NCI-H2227 treated with DMSO at 0.1 percent for 48 hours (cell line): ENCODE measurements around the gene RECK.

Source experiments
- DNase-seq: peaks from one replicate; lab custom pipeline; 2025; lab: John Stamatoyannopoulos, UW

The RECK gene

DNA sequence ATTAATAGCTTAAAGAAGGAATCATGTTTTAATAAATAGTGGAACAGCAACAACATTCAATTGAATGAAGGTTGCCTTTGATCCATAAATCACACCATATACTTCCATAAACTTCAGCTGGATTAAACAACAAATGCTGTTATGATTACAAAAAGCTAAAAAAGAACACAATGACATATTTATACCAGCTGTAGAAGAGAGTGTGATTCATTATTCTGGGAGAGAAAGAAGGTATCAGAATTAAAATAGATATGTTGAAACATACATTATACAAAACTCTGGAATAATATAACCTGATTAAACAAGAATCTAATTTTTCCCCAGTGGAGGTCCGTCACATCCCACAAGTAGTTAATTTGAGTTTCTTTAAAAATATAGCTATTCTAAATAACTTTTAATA lies 7.5 kb upstream of the RECK start:
- DNase-seq: no peak

DNA sequence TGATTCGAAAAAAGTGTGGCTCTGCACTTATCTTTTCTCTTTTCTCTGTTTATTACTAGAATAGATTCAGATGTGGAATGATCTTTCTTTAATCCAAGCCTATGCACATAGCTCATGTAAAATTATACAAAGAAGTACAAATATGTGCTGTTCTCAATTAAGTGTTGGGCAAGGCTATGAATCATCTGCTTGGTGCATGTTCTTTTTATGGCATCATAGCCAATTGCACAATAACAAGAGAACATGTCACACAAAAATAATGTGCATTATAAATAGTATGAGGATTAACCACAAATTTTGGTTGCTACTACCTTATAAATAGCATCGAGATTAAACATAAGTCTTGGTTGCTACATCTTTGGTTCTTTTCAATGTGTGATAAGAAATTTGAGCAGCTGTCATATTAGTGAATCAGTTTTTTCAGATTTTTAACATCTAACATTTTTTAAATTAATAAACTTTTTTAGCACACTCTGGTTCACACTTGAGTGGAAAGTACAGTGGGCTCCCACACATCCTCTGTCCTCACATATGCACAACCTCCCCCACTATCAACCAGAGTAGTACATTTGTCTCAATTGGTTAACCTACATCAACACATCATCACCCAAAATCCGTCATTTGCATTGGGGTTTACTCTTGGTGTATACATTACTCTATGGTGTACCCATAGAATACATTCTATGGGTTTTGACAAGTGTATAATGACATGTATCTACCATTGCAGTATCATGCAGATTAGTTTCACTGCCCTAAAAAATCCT lies 6.8 kb upstream of the RECK start:
- DNase-seq: no peak

DNA sequence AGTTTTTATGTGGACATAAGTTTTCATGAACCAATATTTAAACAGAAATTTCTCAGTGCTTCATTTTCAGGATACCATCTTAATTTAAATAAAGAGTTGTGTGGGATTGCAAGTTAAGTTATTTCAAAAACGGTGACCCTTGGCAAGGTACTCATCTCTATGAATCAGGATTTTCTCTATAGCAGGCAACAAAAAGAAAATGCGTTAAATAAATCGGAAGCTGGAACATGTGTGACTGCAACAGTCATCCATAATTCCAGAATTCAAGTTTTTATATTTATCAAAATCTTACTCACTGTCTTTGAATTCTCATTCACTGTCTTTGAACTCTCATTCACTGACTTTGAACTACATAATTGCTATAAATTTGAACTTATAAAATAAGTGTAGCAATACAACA lies 5.8 kb upstream of the RECK start:
- DNase-seq: no peak

DNA sequence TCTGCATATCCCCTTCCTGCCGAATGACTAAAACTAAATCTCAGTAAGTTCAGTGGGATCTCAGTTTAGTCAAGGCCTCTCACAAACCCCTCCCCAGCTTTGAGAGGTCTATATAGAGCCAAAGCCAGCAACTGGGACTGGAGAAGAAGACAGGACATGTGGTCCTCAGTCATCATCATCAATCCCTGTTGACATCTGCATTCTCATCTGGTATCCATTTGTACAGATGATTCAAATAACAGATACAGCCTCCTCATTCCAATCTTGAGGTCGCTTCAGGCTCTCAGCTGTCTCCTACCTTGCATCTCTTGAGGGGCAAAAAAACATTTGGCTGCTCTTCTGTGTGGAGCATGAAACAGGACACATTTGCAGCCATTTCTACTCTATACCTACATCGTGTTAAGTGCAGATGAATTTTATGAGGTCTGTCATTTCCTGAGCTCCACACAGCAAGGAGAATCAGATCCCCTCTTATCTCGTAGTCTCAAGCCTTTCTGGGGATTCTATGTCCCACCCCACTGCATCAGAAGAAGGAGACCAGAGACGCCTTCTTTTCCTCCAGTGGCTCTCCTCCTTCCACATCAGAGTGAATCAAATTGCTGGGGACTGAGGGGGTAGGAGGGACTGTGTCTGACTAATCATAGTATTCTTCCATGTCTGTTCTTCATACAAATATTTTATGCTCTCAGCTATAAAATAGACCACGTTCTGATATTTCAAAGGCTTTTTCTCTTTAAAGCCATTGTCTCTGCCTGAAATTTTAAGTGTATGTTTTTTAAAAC lies 4.7 kb upstream of the RECK start:
- no peak for DNase-seq

DNA sequence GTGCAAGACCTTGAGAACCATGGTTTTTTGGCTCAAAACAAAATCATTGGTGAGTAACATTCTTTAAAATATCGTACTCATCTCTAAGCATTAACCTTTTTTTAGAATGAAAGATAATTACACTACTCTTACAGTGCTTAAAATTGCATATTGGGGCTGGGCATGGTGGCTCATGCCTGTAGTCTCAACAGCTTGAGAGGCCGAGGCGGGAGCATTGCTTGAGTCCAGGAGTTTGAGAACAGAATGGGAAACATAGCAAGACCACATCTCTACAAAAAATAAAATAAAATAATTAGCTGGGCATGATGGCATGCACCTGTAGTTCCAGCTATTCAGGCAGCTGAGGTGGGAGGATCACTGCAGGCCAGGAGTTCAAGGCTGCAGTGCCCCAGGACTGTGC lies 2.9 kb upstream of the RECK start:
- DNase-seq: no peak

DNA sequence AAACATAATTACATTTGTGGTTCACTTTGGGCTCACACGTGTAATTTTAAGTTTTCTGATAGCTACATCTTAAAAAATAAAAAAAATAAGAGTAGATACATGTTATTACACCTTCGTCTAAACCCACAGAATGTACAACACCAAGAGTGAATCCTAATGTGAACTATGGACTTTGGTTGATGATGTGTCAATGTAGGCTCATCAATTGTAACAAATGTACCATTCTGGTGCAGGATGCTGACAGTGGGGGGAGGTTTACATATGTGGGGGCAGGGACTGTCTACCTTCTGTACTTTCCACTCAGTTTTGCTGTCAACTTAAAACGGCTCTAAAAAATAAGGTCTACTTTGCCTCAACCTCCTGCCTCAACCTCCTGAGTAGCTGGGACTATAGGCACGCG lies 2.5 kb upstream of the RECK start:
- no peak for DNase-seq

DNA sequence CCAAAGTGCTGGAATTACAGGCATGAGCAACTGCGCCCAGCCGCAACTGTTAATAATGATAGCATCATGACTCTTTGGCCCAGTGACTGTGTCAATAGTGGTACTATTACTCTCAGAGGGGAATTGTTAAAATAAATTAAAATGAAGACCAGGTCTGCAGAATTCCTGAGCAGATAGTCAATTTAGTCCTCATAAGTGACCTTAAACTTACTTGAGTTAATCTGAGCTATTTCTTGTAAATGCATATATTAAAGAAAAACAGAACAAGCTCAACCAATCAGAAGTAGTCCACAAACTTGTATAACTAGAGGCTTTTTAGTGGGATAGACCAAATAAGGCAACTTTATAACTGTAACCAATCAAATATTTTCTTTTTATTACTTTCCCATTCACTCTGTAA lies 1.7 kb upstream of the RECK start:
- DNase-seq: no peak

DNA sequence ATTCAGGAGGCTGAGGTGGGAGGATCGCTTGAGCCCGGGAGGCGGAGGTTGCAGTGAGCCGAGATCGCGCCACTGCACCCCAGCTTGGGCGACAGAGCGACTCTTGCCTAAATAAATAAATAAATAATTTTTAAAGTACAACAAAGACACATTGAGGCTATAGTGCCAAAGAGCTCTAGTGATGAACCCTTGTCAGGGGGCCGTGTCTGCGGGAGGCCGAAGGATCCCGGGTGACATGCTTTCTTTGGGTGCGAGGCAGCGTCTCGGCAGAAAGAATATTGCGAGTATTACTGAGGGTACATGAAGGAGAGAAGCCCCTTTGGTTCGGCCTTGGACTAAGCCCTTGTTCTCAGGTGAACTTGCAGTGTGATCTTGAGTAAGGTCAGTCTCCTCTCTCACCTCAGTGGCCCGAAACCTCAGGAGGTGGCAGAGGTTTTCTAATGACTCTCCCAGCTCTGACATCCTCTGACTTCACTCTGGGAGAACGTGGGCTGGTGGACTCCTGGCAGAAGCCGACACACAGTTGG lies 397 bp upstream of the RECK start:
- DNase-seq: no peak

DNA sequence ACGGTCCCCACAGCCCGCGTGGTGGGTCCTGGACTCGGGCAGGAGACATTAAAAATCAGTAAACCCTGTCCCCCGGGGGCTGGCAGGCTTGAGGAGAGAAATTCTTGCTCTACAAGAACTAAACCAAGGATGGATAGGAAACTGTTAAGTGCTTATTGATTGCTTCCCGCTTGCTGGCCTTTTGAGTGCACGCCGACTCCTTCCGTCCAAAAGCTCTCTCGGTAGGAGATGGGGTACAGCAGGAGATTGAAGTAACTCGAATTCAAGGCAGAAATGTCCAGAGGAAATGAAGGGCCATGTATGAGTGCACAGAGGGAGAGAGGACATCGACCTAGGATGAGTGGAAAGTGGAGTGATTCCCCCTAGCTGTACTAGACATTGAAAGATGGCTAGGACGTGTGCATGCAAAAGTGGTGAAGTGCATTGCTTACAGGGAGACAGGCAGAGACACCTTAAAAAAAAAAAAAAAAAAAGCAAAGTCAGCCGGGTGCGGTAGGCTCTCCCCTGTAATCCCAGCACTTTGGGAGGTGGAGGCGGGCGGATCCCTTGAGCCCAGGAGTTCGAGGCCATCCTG lies 923 bp downstream of the RECK start:
- peak; percentile 5 for DNase-seq

DNA sequence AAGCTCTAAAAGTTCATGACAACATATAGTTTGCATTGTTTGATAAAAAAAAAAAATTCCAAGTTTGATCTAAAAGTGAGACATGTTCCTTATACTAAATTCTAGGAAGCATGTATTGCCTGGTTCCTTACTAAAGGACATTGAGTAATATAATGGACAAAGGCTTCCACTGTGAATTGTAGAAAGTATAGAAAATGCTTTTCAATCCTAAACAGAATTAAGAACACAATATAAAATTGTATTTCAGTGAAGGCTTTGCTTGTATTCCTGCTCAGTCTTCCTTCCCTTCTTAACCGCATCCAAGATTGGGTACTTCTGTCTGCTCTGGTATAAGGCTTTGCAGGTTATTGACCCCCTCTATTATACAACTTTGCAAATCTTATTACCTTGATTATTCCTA lies 2.4 kb downstream of the RECK start:
- no peak for DNase-seq

DNA sequence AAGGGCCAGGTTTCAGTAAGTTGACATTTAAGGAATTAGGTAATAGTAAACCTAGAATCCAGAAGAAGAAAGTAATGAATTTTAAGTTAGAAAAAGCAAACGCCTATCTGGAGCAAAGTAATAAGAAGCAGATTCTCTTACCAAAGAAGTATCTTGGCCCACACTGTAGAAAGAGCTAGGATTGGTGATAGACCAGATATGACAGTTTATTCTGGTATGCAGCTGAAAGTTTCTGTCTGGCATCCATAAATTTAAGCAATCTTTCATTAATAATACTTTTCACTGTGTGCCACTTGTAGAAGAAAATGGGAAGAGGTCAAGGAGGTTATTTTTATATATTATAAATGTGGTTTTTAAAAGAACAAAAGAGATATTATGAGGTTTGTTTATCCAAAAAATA lies 3.0 kb downstream of the RECK start:
- no peak for DNase-seq

DNA sequence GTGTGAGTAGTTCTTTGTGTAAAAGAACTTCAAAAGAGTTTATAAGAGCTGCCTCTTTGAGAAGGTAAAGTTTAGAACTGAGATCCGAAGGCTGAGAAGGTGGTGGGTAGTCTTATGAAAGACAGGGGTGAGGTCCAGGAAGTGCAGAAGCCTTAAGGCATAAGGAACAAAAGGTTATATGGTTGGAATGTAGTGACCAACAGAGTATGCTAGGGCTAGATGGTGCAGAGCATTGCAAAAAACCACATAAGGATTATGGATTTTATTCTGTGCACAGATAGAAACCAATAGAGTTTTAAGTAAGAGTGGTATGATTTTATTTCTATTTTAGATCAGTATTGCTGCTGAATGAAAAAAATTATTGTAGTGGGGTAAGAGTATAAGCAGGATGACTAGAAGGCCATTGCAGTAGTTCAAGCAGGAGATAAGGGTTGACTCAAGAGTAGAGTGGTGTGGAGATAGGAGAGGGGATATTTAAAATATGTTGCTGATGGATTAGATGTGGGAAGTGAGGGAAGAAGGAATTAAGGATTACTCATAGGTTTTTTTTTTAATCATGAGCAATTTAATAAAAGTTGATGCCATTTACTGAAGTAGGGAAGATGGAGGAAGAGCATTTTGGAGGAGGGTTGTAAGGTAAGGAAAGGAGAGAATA lies 3.7 kb downstream of the RECK start:
- no peak for DNase-seq

DNA sequence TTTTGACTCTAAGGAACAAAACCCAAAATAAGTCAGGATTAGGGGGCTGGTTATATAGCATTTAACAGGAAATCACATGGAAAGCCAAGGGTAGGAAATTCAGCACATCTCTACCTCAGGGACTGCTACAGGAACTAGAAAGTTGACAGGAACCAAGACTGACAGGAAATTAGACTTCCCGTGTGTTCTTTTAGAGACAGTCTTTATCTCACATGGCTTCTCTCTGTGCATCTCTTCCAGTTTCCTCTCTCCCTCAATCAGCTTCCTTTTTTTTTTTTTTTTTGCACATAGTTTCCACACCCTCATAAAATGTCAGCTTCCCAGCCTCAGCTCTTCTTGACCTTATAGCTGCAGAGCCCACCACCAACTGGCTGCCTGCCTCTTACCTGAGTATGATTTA lies 4.8 kb downstream of the RECK start:
- no peak for DNase-seq

DNA sequence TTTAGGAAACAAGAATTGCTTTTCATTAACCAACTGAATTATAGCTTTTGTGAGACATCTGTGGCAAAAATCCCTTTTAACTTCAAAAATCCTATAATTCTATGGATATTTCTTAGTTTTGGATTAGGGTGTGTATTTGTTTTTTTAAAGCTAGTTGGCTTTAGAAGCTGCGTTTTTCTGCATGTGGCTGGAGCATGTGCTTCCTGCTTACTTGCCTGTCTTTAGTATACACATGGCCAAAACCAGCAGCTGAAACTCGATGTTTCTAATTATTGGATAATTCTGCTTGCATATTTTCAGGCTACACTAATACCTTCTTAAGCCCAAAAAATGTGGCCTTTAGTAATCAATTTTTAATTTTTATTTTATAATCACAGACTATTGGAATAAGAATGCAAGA lies 8.9 kb downstream of the RECK start:
- no peak for DNase-seq

DNA sequence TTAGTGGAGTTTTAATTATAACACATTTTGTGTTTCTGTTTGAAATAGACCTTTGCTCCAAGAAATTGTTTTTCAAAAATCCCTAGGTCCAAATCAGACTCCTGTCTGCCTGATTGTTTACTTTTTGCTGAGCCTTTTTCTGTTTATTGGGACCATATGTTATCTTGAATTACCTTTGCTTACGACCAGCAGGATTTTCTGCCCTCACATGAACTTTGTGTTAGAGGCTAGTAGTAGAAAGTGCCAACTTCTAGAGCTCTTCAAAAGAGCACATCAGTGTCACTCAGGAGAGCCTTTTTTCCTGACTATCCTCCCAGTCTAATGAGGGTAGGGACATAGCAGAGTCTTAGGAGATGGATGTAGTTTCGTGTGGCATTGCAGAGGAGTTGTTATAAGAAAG lies 10.2 kb downstream of the RECK start:
- no peak for DNase-seq

DNA sequence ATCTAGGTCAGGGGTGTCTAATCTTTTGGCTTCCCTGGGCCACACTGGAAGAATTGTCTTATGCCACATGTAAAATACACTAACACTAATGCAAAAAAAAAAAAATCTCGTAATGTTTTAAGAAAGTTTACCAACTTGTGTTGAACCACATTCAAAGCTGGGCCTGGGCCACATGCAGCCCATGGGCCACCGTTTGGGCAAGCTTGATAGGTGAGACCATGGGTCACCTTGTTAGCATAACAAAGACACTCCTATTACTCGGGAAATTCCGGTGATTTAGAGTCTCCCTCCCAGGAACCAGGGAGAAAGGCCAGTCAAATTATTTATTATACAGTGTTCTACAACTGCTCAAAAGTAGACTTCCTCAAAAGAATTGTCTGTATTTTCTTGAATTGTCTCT lies 12.7 kb downstream of the RECK start:
- no peak for DNase-seq

DNA sequence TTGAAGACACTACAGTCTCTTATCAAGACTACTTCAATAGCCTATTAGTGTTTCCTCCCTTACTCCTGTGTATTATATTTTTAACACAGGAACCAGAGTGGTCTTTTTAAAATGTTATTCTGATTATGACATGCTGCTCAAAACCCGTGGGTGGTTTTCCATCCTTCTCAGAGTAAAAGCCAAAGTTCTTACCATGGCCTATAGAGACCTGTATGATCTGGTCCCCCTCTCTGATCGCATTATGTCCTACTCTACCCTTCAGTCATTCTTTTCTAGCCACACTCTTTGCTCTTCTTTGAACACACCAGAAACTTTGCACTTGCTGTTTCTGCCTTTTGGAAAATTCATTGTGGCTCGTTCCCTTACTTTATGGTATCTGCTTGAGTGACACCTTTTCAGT lies 13.8 kb downstream of the RECK start:
- DNase-seq: no peak

DNA sequence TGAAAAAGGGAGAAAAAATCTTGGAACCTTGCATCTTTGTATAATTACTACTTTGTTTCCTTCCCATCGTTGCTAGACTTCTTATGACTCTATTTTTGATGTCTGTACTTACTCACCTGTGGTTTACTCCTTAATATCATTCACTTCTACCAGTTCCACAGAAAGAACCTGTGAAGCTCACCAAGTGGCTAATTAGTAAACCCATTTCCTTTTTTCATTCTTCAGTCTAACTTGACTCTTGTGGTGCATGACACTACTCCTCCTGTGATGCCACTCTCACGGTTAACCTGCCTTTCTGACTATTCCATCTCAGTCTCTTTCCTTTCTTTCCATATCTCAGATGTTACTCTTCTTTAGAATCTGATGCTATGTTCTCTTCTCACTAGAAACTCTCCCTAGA lies 14.6 kb downstream of the RECK start:
- DNase-seq: no peak

DNA sequence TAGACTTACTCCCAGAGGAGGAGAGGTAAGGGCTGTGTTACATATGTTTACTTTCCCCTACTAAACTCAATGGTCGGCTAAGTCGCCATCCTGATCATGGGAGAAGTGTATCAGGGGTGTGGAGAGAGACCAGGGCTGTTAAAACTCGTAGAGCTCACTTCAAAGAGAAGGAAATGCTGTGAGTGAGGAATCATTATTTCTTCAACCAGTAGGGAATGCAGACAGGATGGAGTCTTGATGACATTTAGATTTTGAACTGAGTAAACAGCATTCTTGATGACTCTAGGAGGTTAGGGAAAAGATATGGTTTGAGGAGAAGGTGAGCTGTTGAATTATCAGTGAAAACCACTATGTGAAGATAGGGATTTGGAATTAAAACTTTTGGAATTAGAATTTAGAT lies 17.3 kb downstream of the RECK start:
- no peak for DNase-seq

DNA sequence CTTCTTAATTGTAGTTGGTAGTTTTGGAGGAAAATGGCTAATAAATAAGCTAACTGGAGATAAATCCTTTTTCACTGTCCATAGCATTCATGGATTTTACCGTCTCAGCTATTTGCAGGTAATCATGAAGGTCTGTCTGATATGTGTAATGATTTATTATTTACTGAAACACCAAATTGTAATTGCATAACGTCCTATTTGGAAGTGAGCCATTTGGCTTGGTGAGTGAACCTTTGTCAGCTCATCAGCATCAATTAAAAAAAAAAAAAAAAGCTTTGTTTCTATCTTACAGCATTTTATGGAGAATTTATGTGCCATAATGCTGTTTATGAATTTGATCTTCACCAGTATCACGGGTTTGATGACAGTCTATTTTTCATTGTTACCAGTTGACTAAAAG lies 20.2 kb downstream of the RECK start:
- DNase-seq: no peak

DNA sequence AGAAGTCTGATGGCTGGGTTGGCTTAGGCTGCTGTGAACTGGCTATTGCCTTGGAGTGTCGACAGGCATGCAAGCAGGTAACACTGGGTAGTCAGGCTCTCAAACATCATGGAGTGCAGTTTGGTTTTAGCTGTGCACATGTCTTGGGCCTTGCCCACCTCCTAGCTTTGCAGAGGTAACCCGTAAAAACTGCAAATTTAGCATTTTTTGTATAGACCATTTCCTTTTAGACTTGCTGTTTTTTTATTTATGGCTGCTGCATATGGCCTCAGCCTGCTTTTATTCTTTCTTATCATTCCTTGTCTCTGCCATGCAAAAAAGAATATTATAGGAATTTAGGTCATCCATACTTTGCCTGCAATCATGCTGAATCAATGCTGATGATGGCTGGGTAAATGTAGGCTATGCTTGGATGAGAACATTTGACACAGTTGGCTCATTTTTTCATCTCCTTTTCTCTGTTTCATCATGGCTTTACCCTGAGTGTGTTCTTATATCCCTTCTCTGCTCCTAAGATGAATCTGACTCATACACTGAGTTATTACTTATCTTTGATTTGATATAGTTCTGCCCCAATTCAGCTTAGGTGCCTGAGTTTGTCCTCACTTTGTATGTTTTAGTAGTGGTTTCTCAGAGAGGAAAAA lies 27.2 kb downstream of the RECK start:
- no peak for DNase-seq

DNA sequence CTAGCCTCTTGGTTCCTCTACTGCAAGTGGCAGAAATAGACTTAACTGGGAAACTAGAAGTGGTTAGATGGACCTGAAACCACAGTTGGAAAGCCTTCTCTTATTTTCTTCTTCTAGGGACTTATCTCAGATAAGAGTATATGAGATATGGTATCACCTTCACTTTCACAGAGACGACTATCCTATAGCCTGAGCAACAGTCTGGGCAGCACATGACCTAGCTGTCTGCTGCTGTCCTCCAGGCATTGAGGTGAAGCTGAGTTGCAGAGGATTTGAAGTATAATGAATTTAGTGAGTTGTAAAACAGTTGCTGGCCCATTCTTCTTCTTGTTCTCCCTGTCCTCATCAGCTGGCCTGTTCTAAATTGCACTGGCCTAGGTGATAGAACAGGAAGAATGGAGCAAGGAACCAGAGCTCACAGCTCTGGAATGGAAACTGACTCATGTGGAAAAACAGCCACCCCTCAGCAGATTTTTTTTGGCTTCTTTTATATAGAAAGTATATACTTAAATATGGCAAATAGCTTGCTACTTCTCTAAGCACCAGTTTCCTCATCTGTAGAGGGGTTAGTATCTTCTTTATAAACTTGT lies 27.8 kb downstream of the RECK start:
- DNase-seq: no peak
